Loucy (cell line): ENCODE data around the gene PPM1M.
A peak's percentile ranks its signal among the peaks of the same experiment; 100 is the strongest.

ENCODE experiments used
- EZH2phosphoT487 ChIP-seq: fragments of 200-600 bp; IDR thresholded peaks from 2 replicates; pipeline ENCODE4 v1.6.1; 2018; ENCODE audit warnings: antibody characterized with exemption, mild to moderate bottlenecking, moderate library complexity, borderline replicate concordance
- TF ChIP-seq, protein P1 (sequence below): fragments of 200-600 bp; sonication (generic); conservative IDR thresholded peaks from 2 replicates; pipeline ENCODE4 v1.5.1; 2014; ENCODE audit warnings: mild to moderate bottlenecking, antibody characterized with exemption, low read length

DNA sequence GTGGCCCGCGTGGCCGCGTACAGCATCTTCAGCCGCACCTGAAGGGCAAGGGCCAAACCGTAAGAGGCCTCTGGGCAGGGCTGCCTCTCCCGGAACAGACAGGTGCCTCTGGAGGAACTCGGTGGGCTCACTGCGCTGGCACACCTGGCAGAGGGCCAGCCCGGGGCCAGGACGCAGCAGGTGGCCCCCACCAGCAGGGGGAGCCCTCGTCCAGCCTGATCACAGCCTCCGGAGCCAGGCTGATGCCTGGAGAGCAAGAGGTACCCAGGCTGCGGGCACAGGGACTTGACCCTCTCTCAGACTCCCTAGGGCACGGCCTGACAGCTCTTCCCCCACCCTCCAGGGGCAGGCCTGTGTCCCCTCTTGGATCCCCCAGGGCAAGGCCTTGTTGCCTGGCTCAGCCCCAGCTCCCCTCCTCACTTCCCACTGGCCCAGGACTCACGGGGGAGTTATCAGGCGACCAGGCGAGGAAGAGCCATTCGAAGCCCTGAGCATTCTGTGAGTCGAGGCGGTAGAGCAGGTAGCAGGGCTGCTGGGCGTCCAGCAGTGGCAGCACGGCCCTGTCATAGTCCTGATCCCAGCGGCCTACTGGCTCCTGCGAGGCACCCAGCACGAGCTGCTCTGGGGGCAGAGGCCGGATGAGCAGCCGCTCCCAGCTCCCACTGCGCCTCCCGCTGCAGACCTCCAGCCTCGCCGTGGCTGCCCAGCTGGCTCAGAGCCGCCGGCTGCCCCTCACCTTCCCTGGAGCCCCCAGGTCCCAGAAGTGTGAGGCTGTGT lies 13.9 kb upstream of the PPM1M start:
- TF ChIP-seq, protein P1, sequence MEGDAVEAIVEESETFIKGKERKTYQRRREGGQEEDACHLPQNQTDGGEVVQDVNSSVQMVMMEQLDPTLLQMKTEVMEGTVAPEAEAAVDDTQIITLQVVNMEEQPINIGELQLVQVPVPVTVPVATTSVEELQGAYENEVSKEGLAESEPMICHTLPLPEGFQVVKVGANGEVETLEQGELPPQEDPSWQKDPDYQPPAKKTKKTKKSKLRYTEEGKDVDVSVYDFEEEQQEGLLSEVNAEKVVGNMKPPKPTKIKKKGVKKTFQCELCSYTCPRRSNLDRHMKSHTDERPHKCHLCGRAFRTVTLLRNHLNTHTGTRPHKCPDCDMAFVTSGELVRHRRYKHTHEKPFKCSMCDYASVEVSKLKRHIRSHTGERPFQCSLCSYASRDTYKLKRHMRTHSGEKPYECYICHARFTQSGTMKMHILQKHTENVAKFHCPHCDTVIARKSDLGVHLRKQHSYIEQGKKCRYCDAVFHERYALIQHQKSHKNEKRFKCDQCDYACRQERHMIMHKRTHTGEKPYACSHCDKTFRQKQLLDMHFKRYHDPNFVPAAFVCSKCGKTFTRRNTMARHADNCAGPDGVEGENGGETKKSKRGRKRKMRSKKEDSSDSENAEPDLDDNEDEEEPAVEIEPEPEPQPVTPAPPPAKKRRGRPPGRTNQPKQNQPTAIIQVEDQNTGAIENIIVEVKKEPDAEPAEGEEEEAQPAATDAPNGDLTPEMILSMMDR: peak; percentile 82
- TF ChIP-seq EZH2phosphoT487: no peak
